NCI-H1694 (cell line): Measurements from ENCODE around the gene MBLAC1.

Experiments used
- DNase-seq: peaks from one replicate; lab custom pipeline; 2025; lab: John Stamatoyannopoulos, UW

MBLAC1 gene

GRCh38 chr7:100126931-100127865, at the start of gene MBLAC1:
TSS of gene MBLAC1 (plus strand) at chr7:100126967. CDS start at chr7:100127396, 429 bp downstream.
- DNase-seq: peak; percentile 88

DNA sequence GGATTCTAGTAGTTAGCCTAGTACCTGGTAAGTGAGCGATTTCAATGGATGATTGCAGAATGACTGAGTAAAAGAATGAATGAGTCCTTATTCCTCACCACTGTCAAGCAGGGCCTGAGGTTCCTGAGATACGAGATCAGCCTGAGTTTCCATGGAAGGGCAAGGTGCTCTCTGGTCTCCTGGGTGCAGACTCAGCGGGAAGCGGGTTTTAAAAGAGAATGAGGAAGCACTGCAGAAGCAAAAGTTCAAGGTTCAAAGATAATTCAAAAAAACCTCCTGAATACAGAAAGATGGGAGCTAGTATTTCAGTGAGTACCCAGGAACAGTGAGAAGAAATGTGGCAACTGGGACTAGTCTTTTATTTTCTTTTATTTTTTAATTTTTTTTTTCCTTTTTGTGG, 49.6 kb upstream of the MBLAC1 start:
- DNase-seq: no peak

- DNase-seq: no peak
Observed at GRCh38 chr7:100079024-100079560, 47.7 kb upstream of the MBLAC1 start.

GRCh38 chr7:100080907-100081534, 45.7 kb upstream of the MBLAC1 start:
- DNase-seq: peak; percentile 12

DNA sequence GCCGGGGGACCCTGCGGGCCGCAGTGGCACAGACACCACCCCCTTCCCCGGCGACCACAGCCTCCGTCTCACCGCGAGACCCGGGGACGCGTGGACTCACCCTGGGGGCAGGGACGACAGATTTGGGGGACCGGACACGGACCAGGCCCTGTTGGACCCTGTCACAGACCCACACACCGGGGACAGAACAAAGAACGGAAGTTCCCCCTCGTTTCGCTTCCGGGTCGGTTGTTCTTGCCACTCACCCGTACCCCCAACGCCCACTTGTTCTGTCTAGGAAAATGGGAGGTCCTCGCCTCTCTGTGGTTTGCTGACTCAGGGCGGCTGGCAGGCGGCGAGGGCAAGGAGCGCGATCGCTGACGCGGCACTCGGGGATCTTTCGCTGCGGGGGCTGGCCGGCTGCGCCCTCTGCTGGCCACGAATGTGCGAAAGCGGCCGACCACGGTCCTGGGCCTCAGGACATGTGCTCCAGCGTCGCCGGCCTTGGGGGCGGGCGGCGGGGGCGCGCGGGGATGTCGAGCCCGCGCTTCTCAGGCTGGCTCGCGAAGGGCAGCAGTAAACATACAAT, 45.1 kb upstream of the MBLAC1 start, which contains the start of gene ZNF3:
Gene ZNF3 (minus strand): TSS at position 189 of the 568 bp plus-strand sequence. CDS start 4,366 bp downstream, outside the sequence.
- DNase-seq: peak; percentile 98

DNA sequence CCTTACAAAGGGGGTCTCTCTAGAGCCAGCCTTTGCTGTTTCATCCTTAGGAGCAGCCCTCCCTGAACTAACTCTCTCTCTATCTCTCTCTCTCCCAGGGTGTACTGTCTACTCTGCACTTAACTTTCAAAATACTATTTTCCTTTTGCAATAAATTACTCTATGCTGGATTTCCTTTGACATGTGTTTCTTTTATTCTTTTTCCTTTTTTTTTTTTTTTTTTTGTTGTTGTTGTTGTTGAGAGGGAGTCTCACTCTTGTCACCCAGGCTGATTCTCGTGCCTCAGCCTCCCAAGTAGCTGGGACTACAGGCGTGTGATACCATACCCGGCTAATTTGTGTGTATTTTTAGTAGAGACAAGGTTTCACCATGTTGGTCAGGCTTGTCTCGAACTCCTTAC, 43.8 kb upstream of the MBLAC1 start:
- no peak for DNase-seq

- DNase-seq: no peak
Observed at GRCh38 chr7:100085515-100085914, 41.3 kb upstream of the MBLAC1 start.

- DNase-seq: no peak
Observed at GRCh38 chr7:100087055-100087750, 39.6 kb upstream of the MBLAC1 start.

GRCh38 chr7:100088095-100088620, 38.6 kb upstream of the MBLAC1 start:
- no peak for DNase-seq

- peak; percentile 42 for DNase-seq
Observed at GRCh38 chr7:100088621-100089457, 37.9 kb upstream of the MBLAC1 start, which contains the start of gene COPS6. TSS of gene COPS6 (plus strand) at chr7:100088969. CDS start at chr7:100088991, 22 bp downstream.

DNA sequence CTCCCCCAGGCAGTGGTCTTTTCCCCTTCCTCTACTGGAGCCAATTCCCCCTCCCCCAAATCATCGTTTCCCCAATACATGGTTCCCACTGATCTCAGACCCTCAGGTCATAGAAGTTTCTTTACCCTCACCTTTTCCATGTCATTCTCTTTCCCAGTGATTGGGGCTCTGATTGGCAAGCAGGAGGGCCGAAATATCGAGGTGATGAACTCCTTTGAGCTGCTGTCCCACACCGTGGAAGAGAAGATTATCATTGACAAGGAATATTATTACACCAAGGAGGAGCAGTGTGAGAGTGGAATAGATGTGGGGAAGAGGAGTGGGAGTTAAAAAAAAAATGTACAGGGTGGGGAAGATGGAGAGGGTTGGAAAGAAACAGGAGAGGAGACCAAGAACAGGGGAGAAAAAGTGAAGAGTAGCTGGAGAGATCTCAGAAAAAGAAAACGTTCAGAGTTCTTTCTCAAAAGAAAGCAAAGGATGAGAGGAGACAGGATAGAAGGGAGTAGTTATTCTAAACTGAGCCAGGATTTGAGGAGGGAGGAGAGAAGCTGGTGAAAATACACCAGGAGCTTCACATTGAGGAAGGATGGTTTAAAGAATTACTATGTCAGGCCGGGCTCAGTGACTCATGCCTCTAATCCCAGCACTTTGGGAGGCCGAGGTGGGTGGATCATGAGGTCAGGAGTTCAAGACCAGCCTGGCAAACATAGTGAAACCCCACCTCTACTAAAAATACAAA, 37.1 kb upstream of the MBLAC1 start:
- DNase-seq: no peak

DNA sequence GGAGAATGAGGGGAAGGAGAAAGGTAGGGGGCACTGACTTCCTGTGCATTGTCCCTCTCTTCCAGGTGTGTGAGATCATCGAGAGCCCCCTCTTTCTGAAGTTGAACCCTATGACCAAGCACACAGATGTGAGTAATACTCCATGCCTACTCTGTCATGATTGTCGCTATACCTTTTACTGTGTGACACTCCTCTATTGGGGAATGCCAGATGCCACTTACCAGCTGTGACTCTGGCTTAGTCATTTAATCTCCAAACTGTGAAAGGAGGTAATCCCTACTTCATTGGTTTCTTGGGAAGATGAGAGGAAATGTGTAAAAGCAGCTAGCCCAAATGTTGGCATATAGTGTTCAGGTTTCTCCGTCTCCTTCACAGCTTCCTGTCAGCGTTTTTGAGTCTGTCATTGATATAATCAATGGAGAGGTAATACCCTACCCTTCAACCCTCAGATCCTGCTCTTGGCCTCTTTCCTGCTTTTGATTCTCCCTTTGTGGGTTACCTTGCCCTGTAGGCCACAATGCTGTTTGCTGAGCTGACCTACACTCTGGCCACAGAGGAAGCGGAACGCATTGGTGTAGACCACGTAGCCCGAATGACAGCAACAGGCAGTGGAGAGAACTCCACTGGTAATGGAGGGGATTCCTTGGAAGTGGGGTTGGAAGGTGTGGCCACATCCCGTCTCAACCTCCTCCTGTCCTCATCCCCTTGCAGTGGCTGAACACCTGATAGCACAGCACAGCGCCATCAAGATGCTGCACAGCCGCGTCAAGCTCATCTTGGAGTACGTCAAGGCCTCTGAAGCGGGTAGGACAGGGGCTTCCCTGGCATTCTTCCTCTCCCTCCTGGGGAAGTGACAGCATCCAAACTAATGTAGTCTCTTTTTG, 36.0 kb upstream of the MBLAC1 start:
- DNase-seq: no peak

- DNase-seq: no peak
Observed at GRCh38 chr7:100091411-100092181, 35.2 kb upstream of the MBLAC1 start.

GRCh38 chr7:100093054-100093453, 33.7 kb upstream of the MBLAC1 start:
- no peak for DNase-seq

- DNase-seq: no peak
Observed at GRCh38 chr7:100093498-100093897, 33.3 kb upstream of the MBLAC1 start.

- no peak for DNase-seq
Observed at GRCh38 chr7:100093925-100094486, 32.8 kb upstream of the MBLAC1 start.

- DNase-seq: no peak
Observed at GRCh38 chr7:100095289-100095688, 31.5 kb upstream of the MBLAC1 start.

- no peak for DNase-seq
Observed at GRCh38 chr7:100095704-100096103, 31.1 kb upstream of the MBLAC1 start.
